Activated CD8-positive, alpha-beta T cell treated with anti-CD3 and anti-CD28 coated beads for 36 hours (primary cell): Measurements from ENCODE around the gene CPA1. TPM values are rescaled to one million over a fixed set of nuclear protein-coding genes. Genes with fewer than 3 reads are reported as not detected.

Source experiments
- ATAC-seq: fragments of 200-7000 bp; cut with Tn5 transposase; one replicate; pipeline ENCODE4 v1.10.0; 2021; ENCODE audit warnings: mild to moderate bottlenecking, moderate library complexity
- CTCF ChIA-PET: fragments of 350-600 bp; sonication (Branson Sonifier 250); formaldehyde crosslinking; loops from one replicate; lab custom pipeline; 2021; ENCODE audit warnings: antibody characterized with exemption; lab: Charles Lee
- POLR2A ChIA-PET: fragments of 350-600 bp; sonication (Branson Sonifier 250); formaldehyde crosslinking; loops from one replicate; lab custom pipeline; 2021; ENCODE audit warnings: antibody characterized with exemption; lab: Charles Lee
- DNase-seq: peaks from one replicate; pipeline ENCODE4 v3.0.0-alpha.2; 2020
- H3K27ac Mint-ChIP-seq: one replicate; pipeline ENCODE4 v1.8.0; 2021; ENCODE audit warnings: mild to moderate bottlenecking, mixed read lengths
- H3K27me3 Mint-ChIP-seq: one replicate; pipeline ENCODE4 v1.8.0; 2021; ENCODE audit warnings: mixed read lengths
- H3K36me3 Mint-ChIP-seq: one replicate; pipeline ENCODE4 v1.8.0; 2021; ENCODE audit warnings: low read depth, mixed read lengths
- H3K4me1 Mint-ChIP-seq: one replicate; pipeline ENCODE4 v1.8.0; 2021; ENCODE audit warnings: low read depth, mixed read lengths
- H3K4me3 Mint-ChIP-seq: one replicate; pipeline ENCODE4 v1.8.0; 2021; ENCODE audit warnings: mild to moderate bottlenecking, moderate library complexity, mixed read lengths
- H3K9me3 Mint-ChIP-seq: one replicate; pipeline ENCODE4 v1.8.0; 2021; ENCODE audit warnings: mixed read lengths
- intact Hi-C: fragments of 100-400 bp; cut with micrococcal nuclease; formaldehyde crosslinking; loops from one replicate; pipeline ENCODE4 v1.10.0; 2022
- total RNA-seq, 2 experiments: library from RNA; stranded (reverse); gene quantifications; one replicate each; pipeline ENCODE4 v1.2.3, GENCODE V29; 2021
- TF ChIP-seq, protein P1 (sequence below): fragments of 200-600 bp; IDR thresholded peaks from one replicate; pipeline ENCODE4 v1.8.0; 2022; ENCODE audit warnings: antibody characterized with exemption, mild to moderate bottlenecking

CPA1 gene
- total RNA-seq, 2 experiments from 2014 or later = not detected

DNA sequence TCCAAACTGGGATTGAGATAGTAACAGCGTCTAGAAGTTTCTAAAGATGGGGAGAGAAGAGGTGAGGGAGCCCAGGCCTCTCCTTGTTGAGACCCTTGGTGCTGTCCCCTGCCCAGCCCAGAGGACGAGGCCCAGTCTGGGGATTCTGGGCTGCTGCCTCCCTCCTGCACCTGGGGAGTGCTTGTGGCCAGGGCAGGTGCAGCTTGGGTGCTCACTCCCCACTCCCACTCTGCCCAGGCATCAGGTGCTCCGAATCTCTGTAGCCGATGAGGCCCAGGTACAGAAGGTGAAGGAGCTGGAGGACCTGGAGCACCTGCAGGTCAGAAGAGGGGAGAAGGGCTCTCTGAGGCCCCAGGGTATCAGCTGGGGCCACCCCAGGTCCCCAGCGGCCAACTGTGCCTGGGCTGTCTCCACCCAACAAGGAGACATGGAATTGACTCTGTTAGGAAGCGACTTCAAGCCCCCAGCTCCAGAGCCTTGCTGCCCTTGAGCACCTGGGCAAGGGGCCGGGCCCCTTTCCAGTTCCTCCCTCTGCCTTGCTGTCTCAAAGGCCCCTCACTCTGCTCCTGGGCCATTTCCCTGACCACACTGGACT, 664 bp downstream of the CPA1 start:
- DNase-seq (no peak), ATAC-seq (no peak)
- no peaks in the 10 kb centered on the region for H3K27me3 Mint-ChIP-seq
- H3K4me1 Mint-ChIP-seq = no peaks in the 10 kb centered on the region
- no peak overlapping the region for H3K27ac Mint-ChIP-seq
- TF ChIP-seq, protein P1, sequence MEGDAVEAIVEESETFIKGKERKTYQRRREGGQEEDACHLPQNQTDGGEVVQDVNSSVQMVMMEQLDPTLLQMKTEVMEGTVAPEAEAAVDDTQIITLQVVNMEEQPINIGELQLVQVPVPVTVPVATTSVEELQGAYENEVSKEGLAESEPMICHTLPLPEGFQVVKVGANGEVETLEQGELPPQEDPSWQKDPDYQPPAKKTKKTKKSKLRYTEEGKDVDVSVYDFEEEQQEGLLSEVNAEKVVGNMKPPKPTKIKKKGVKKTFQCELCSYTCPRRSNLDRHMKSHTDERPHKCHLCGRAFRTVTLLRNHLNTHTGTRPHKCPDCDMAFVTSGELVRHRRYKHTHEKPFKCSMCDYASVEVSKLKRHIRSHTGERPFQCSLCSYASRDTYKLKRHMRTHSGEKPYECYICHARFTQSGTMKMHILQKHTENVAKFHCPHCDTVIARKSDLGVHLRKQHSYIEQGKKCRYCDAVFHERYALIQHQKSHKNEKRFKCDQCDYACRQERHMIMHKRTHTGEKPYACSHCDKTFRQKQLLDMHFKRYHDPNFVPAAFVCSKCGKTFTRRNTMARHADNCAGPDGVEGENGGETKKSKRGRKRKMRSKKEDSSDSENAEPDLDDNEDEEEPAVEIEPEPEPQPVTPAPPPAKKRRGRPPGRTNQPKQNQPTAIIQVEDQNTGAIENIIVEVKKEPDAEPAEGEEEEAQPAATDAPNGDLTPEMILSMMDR = no peak
- no peak overlapping the region for H3K4me3 Mint-ChIP-seq
- intact Hi-C loops = no loop called here
- peaks cover 7% of the 10 kb centered on the region for H3K9me3 Mint-ChIP-seq
- ChIA-PET POLR2A (no interaction called here), CTCF (interaction anchor here (0.6 to 1.1 kb wide), 2 partner anchors 21 to 242 kb away, joined by 3 read pairs; no protein-coding TSS in a partner anchor)
- H3K36me3 Mint-ChIP-seq = no peaks in the 10 kb centered on the region

DNA sequence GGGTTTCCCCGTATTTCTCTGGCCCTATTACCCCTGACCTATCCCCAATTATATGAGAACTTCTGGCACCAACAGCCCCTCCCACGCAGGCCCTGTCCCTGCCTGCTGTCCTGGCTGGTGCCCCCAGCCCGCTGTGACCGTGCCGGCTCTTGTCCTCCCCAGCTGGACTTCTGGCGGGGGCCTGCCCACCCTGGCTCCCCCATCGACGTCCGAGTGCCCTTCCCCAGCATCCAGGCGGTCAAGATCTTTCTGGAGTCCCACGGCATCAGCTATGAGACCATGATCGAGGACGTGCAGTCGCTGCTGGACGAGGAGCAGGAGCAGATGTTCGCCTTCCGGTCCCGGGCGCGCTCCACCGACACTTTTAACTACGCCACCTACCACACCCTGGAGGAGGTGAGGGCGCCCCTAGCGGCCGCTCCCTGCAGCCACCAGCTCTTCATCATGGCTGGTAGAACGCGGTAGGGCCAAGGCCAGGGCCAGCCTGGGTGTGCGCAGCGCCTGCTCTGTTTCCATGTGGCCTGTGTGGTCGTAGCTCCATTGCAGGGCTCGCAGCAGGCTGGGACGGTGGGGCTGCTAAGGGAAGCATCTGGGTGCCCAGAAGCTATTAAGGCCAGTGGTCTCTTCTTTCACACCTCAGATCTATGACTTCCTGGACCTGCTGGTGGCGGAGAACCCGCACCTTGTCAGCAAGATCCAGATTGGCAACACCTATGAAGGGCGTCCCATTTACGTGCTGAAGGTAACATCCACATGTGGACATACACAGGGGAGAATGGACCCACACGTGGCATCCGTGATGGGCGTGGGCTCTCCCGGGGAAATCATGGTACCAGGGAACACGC, 1.4 kb downstream of the CPA1 start:
- DNase-seq (no peak), ATAC-seq (no peak)
- CTCF ChIA-PET = interaction anchor here (1.1 kb wide), 1 partner anchor 20 kb away, joined by 3 read pairs; no protein-coding TSS in a partner anchor
- Mint-ChIP-seq H3K27me3 (no peaks in the 10 kb centered on the region), H3K4me3 (no peak overlapping the region), H3K9me3 (peaks cover under 1% of the 10 kb centered on the region), H3K36me3 (no peaks in the 10 kb centered on the region), H3K4me1 (no peaks in the 10 kb centered on the region), H3K27ac (no peak overlapping the region)
- intact Hi-C loops = no loop called here
- TF ChIP-seq, protein P1 = no peak
- POLR2A ChIA-PET = interaction anchor here (0.6 kb wide), 1 partner anchor 11 kb away, joined by 3 read pairs; no protein-coding TSS in a partner anchor

DNA sequence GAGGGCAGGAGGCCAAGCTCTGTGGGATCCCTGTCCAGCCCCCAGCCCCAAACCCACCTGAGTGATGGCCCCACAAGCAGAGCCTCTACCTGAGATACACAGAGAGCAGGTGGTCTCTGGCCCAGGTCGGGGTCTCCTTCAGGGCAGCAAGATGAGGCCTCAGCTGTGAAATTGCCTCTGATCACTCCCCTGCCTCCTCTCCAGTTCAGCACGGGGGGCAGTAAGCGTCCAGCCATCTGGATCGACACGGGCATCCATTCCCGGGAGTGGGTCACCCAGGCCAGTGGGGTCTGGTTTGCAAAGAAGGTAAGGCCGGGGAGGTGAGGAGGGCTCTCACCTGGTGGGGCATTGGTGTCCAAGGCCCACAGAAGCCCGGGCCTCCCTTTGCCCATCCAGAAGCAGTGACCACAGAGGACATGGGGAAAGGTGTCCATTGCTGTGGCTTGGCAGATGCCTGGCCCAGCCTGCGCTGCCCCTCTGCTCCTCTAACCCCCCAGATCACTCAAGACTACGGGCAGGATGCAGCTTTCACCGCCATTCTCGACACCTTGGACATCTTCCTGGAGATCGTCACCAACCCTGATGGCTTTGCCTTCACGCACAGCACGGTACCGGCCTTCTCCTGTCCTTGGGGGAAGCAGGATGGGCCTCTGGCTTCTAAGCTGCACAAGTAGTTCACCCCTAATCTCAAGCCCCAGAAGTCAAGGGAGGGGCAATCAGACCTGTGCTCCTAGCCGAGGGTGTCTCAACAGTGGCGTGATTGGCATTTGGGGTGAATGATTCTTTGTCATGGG, 3.1 kb downstream of the CPA1 start:
- TF ChIP-seq, protein P1 = no peak
- no peak overlapping the region for H3K27ac Mint-ChIP-seq
- H3K4me3 Mint-ChIP-seq = no peak overlapping the region
- DNase-seq (no peak), ATAC-seq (no peak)
- no peaks in the 10 kb centered on the region for H3K27me3 Mint-ChIP-seq
- ChIA-PET POLR2A (interaction anchor here (0.6 kb wide), 1 partner anchor 190 kb away, joined by 3 read pairs; no protein-coding TSS in a partner anchor), CTCF (no interaction called here)
- H3K36me3 Mint-ChIP-seq = no peaks in the 10 kb centered on the region
- intact Hi-C loops = no loop called here
- H3K4me1 Mint-ChIP-seq = no peaks in the 10 kb centered on the region
- no peaks in the 10 kb centered on the region for H3K9me3 Mint-ChIP-seq

DNA sequence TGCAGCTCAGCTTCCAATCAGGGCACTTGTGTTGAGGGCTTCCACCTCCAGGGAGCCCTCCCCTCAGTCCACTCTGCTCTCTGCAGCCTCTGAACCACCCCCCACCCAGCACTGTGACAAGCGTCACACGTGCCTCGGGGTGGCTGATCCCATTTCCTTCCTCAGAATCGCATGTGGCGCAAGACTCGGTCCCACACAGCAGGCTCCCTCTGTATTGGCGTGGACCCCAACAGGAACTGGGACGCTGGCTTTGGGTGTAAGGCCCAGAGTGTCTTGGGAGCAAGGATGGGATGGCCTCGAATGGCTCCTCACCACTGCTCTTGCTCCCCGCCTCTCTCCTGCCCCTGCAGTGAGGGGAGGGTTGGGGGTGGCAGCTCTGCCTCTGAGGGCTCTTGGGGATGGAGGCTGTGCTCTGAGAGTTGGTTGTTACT, 4.1 kb downstream of the CPA1 start:
- no peak for ATAC-seq
- TF ChIP-seq, protein P1 = no peak
- DNase-seq = no peak
- Mint-ChIP-seq H3K36me3 (no peaks in the 10 kb centered on the region), H3K4me3 (no peak overlapping the region), H3K9me3 (peaks cover 2% of the 10 kb centered on the region), H3K27me3 (no peaks in the 10 kb centered on the region), H3K4me1 (no peaks in the 10 kb centered on the region), H3K27ac (no peak overlapping the region)
- intact Hi-C loops = no loop called here
- ChIA-PET CTCF (no interaction called here), POLR2A (no interaction called here)
